HG03457 (cell line): ENCODE measurements around the gene FOLH1.
"Not testable (repeated sequence)": the region's sequence is repeated elsewhere in the genome, so short reads cannot be mapped to it uniquely, and the experiment has no call there.

Source experiments
- ATAC-seq: cut with Tn5 transposase; IDR thresholded peaks from one replicate; pipeline ENCODE4 v1.9.1; 2021; ENCODE audit warnings: moderate number of reproducible peaks; ENCODE audit not compliant: unreplicated experiment

FOLH1 gene

GRCh38 chr11:49184756-49185155, 23.6 kb downstream of the FOLH1 start:
- not testable (repeated sequence) for ATAC-seq

GRCh38 chr11:49177936-49178335, 30.5 kb downstream of the FOLH1 start:
- not testable (repeated sequence) for ATAC-seq

GRCh38 chr11:49175378-49175777, 33.0 kb downstream of the FOLH1 start:
- ATAC-seq: not testable (repeated sequence)

GRCh38 chr11:49174691-49175366, 33.6 kb downstream of the FOLH1 start:
- not testable (repeated sequence) for ATAC-seq

- ATAC-seq: not testable (repeated sequence)
Observed at GRCh38 chr11:49171613-49172012, 36.8 kb downstream of the FOLH1 start.

- ATAC-seq: not testable (repeated sequence)
Observed at GRCh38 chr11:49169579-49169978, 38.8 kb downstream of the FOLH1 start.

- not testable (repeated sequence) for ATAC-seq
Observed at GRCh38 chr11:49168992-49169391, 39.4 kb downstream of the FOLH1 start.

GRCh38 chr11:49151211-49151610, 57.2 kb downstream of the FOLH1 start:
- ATAC-seq: no peak

GRCh38 chr11:49102356-49102755, 106.0 kb downstream of the FOLH1 start:
- not testable (repeated sequence) for ATAC-seq
